ENCODE results near the gene ARMH4.

DNA sequence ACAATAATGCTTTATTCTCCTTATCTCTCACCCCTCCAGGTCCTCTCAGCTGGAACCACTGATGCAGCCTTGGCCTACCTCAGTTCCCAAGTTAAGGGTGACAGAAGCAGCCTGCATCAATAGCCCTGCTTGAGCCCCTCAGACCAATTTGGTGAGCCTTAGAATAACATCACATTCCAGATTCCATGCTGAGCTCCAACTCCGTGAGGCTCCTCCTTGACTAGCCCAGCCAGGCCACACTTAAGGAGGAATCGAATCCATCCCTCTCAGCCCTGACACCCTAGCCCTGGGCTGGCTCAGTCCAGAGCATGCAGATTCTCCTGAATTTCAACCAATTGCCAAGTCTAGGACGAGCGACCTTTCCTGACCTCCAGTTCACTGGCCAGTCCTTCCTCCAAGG lies 91.1 kb downstream of the ARMH4 start:
- TF ChIP-seq, protein P1, sequence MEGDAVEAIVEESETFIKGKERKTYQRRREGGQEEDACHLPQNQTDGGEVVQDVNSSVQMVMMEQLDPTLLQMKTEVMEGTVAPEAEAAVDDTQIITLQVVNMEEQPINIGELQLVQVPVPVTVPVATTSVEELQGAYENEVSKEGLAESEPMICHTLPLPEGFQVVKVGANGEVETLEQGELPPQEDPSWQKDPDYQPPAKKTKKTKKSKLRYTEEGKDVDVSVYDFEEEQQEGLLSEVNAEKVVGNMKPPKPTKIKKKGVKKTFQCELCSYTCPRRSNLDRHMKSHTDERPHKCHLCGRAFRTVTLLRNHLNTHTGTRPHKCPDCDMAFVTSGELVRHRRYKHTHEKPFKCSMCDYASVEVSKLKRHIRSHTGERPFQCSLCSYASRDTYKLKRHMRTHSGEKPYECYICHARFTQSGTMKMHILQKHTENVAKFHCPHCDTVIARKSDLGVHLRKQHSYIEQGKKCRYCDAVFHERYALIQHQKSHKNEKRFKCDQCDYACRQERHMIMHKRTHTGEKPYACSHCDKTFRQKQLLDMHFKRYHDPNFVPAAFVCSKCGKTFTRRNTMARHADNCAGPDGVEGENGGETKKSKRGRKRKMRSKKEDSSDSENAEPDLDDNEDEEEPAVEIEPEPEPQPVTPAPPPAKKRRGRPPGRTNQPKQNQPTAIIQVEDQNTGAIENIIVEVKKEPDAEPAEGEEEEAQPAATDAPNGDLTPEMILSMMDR (IDR thresholded peaks at IDR 0.05; ENCODE audit: low read depth, low read length, poor library complexity, severe bottlenecking) = no peak
- TF ChIP-seq EZH2phosphoT487 (IDR thresholded peaks at IDR 0.05; ENCODE audit: borderline replicate concordance, low read length) = no peak

Measured in DOHH2 (cell line).